Activated T-cell treated with anti-CD3 and anti-CD28 coated beads for 1 hour (primary cell): ENCODE measurements around the gene TNFSF13.

ENCODE experiments used
- DNase-seq: peaks from one replicate; pipeline ENCODE4 v3.0.0-alpha.2; 2020; ENCODE audit warnings: low read depth

Gene TNFSF13, protein sequence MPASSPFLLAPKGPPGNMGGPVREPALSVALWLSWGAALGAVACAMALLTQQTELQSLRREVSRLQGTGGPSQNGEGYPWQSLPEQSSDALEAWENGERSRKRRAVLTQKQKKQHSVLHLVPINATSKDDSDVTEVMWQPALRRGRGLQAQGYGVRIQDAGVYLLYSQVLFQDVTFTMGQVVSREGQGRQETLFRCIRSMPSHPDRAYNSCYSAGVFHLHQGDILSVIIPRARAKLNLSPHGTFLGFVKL

DNA sequence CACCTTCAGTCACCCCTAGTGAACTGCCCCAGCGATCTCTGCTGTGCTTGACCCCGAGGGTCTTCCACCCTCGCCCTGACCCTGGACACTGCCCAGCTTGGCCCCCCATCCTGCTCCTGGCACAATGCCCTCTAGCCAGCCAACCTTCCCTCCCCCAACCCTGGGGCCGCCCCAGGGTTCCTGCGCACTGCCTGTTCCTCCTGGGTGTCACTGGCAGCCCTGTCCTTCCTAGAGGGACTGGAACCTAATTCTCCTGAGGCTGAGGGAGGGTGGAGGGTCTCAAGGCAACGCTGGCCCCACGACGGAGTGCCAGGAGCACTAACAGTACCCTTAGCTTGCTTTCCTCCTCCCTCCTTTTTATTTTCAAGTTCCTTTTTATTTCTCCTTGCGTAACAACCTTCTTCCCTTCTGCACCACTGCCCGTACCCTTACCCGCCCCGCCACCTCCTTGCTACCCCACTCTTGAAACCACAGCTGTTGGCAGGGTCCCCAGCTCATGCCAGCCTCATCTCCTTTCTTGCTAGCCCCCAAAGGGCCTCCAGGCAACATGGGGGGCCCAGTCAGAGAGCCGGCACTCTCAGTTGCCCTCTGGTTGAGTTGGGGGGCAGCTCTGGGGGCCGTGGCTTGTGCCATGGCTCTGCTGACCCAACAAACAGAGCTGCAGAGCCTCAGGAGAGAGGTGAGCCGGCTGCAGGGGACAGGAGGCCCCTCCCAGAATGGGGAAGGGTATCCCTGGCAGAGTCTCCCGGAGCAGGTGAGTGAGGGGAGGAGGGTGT lies at the start of gene TNFSF13:
Gene TNFSF13 (plus strand): TSS at position 207 of the 776 bp plus-strand sequence. CDS start 290 bp downstream, at position 497.
- no peak for DNase-seq

DNA sequence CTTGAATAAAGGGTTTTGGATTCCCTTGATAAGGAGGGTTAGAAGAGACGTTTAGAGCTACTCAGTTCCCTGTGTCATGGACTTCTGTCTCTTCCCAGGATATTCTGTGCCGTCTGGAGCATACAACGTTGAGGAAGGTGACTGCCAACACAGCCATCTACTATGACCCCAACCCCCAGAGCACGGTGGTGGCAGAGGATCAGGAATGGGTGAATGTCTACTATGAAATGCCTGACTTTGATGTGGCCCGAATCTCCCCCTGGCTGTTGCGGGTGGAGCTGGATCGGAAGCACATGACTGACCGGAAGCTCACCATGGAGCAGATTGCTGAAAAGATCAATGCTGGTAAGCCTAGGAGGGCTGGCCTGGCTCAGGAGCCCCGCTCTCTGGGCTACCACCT lies 49.7 kb upstream of the TNFSF13 start:
- DNase-seq = no peak

DNA sequence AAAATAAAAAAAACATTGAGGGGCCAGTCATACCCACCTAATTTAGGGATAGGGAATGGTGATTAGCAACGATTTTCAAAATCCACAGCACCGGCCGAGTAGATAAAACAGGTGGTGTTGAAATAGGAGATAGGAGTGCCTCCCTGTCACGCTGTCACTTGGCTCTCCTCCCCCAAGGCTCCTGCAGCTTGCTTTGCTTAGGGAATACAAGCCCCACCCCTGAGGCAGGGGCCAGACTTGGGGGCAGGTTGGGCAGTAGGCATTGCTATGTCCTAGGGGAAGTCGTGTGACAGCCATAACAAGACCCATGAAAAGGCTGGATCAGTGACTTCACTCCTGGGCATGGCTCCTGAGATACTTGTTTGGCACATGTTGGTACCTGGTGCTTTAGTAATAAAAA lies 48.6 kb upstream of the TNFSF13 start:
- DNase-seq = no peak

DNA sequence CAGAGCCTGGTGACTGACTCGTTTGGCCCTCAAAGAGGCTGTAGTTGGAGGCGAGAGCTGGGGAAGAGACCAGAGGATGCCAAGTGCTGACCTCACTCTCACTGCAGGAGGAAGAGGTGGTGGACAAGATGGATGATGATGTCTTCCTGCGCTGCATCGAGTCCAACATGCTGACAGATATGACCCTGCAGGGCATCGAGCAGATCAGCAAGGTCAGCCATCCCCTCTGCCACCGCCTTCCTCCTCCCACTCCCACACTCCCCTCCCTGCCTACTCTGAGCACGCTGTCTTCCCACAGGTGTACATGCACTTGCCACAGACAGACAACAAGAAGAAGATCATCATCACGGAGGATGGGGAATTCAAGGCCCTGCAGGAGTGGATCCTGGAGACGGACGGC lies 47.4 kb upstream of the TNFSF13 start:
- no peak for DNase-seq

DNA sequence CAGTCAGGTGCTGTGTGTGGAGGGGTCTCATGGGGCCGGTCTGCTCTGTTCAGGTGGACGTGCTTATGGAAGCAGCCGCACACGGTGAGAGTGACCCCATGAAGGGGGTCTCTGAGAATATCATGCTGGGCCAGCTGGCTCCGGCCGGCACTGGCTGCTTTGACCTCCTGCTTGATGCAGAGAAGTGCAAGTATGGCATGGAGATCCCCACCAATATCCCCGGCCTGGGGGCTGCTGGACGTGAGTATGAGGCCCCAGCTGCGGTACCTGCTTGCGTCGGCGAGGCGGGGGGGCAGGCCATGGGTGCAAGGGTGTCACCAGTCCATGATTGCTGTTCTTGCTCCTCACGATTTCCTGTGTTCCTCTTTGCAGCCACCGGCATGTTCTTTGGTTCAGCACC lies 46.4 kb upstream of the TNFSF13 start:
- no peak for DNase-seq

DNA sequence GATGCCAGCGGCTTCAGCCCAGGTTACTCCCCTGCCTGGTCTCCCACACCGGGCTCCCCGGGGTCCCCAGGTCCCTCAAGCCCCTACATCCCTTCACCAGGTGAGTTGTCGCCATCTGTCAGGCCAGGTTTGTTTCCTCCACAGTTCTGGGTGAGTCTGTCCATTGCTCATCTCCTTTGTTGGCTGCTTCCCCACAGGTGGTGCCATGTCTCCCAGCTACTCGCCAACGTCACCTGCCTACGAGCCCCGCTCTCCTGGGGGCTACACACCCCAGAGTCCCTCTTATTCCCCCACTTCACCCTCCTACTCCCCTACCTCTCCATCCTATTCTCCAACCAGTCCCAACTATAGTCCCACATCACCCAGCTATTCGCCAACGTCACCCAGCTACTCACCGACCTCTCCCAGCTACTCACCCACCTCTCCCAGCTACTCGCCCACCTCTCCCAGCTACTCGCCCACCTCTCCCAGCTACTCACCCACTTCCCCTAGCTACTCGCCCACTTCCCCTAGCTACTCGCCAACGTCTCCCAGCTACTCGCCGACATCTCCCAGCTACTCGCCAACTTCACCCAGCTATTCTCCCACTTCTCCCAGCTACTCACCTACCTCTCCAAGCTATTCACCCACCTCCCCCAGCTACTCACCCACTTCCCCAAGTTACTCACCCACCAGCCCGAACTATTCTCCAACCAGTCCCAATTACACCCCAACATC lies 45.6 kb upstream of the TNFSF13 start:
- DNase-seq = no peak

DNA sequence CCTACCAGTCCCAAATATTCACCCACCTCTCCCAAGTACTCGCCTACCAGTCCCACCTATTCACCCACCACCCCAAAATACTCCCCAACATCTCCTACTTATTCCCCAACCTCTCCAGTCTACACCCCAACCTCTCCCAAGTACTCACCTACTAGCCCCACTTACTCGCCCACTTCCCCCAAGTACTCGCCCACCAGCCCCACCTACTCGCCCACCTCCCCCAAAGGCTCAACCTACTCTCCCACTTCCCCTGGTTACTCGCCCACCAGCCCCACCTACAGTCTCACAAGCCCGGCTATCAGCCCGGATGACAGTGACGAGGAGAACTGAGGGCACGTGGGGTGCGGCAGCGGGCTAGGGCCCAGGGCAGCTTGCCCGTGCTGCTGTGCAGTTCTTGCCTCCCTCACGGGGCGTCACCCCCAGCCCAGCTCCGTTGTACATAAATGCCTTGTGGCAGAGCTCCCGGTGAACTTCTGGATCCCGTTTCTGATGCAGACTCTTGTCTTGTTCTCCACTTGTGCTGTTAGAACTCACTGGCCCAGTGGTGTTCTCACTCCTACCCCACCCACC lies 44.6 kb upstream of the TNFSF13 start:
- DNase-seq = no peak

DNA sequence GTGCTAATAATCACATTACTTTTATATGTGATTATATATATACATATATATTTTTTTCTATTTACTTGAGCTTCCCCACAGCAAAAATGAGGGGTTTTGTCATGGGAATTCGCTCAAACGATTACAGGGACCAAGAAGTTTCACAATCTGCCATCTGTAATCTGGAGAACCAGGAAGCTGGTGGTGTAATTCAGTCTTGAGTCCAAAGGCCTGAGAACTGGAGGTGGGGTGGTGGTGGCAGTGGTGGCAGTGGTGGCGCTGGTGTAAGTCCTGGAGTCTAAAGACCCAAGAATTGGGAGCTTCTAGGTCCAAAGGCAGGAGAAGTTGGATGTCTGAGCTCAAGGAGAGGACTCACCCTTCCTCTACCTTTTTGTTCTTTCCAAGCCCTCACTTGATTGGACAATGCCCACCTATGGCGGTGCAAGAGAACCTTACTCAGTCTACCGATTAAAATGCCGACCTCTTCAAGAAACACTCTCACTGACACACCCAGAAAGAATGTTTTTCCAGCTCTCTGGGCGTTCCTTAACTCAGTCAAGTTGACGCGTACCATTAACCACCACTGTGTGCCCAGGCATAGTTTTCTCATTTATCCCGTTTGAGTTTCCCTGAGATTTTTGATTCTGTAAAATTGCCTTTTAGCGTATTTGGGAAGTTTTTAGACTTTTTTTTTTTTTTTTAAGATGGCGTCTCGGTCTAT lies 42.5 kb upstream of the TNFSF13 start:
- no peak for DNase-seq

DNA sequence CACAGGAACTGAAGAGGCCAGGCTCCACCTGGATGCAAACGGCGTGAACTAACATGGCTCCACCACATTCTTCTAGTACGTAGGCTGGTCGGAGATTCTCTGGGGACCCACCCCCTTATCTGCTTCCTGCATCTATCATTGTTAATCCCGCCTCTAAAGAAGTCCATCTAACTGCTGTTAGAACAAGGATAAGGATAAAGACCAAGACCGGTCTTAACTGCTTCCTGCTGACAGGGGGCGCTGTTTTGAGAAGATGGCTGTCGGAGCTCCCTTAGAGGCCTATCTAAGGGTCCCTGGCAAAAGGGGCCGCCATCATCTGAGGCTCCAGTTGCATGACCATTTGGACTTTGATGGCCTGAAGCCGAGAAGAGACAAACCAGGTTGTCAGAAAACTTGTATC lies 35.5 kb upstream of the TNFSF13 start:
- peak; percentile 46 for DNase-seq

DNA sequence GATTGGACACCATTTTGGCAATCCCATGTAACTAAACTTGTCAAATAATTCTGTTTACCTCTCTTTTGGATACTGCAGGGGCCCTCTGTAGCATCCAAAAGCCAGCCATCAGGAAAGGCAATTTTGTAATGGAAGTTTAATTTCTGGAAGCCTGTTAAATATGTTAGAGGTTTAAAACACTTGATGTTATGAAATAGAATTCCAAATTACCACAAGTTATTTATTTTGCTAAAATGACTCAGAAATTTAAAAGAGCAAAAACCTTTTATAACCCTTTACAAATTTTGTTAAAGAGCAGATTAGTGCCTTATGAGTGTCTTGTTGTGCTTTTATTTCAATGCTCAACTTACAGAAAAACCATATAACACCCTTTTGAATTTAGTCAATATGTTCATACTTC lies 29.7 kb upstream of the TNFSF13 start:
- no peak for DNase-seq

DNA sequence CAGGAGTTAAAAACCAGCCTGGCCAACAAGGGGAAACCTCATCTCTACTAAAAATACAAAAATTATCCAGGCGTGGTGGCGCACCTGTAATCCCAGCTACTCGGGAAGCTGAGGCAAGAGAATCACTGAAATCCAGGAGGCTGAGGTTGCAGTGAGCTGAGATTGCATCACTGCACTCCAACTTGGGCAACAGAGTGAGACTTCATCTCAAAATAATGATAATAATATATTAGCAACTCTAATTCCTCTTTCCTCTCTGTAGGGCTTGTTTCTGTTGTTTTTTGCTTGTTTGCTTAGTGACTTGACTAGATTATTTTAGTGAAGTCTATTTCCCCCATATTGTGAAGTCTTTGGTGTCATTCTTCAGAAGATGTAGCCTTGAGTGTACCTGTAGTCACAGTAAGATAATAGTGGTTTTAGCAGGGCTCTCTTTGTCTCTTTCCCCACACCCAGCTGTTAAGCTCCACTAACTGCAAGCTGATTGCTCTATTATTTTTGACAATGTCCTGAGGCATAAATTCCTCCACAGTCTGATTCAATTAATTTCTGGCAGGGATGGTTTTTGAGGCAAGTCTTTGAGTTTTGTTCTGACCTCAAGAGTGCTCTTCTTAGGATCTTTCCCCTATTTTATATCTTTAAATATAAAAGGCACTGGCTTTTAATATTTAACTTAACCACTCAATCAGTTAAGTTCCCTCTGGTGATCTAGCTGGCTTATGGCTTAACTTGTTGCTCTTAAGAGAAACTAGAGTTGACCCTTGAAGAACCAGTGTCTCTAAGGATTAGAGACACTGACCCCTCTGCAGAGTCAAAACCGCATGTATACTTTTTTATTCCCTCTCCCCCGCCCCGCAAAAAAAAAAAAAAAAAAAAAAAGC lies 28.3 kb upstream of the TNFSF13 start:
- DNase-seq = no peak

DNA sequence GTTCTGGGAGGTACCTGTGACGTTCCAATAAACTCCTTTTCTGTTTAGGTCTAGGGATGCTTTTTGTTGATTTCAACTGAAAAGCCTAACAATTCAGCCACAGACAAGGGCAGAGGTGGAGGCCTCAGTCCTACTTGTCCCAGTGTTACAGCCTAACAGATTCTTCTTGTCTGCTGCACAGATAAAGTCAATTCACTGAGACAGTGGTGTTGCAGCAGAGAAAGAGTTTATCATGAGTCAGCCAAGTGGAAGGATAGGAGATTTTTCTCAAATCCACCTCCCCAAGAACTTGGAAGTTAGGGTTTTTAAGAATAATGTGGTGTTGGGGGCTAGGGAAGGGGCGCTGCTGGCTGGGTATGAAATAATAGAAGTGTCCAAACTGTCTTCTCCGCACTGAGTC lies 20.5 kb upstream of the TNFSF13 start:
- no peak for DNase-seq

DNA sequence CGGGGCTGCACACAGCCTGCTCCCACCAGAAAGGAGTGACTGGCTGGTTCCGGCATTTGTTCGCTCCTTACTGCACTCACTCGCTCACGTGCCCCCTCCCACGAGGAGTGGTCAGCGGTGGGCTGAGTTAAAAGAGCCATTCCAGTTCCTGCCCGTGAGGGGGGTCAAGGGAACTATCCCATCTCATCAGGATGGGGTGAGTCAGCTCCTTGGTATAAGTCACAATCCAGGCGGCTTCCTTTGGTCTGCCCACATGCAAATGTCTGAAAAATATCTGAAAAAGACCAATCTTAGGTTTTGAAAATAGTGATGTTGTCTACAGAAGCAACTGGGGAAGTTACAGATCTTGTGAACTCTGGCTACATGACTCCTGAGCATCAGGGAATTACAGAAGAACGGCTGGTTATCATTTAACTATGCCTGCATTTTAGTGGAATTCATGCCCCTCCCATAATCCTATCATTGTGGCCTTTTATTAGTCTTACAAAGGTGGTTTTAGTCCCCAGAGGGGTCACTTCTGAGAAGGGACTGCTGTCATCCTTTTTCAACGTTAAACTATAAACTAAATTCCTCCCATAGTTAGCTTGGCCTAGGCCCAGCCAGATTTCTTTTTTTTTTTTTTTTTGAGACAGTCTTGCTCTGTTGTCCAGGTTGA lies 19.5 kb upstream of the TNFSF13 start:
- no peak for DNase-seq

DNA sequence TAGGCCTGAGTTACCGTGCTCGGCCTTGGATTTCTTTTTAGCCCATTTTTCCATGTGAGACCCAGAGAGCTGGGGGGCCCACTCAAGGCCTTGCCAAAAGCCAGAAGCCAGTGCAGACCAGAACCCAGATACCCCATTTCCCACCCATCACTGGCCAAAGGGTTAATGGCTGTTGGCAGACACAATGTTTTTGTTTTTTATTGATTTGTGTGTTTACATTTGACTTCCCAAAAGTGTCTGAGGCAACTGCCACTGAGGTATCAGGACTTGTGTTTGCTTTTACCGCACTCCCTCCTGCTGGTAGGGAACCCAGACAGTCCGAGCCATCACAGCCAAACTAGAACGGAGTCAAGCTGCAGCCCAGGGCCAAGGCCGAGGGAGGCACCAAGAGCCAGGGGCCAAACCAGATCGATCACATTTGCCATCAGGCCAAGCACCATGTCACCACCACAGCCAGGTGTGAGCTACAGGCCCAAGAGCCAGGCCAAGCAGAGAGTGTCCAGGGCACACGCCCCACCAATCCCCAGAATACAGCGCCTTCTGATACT lies 17.4 kb upstream of the TNFSF13 start:
- no peak for DNase-seq

DNA sequence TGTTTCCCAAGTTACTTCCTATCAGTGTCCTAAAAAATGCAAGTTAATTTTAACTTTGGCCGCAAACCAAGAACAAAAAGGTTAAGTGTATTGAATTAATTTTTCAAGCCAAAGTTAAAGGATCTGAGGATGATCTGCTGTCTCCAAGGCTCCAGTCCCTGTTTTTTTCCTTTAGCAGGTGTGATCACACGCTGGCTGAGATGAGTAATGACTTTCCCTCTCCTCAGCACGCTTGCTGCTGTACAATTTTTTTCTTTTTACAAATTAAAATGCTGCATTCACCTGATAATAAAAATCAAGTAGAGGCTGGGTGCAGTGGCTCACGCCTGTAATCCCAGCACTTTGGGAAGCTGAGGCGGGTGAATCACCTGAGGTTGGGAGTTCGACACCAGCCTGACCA lies 13.6 kb upstream of the TNFSF13 start:
- DNase-seq = no peak

DNA sequence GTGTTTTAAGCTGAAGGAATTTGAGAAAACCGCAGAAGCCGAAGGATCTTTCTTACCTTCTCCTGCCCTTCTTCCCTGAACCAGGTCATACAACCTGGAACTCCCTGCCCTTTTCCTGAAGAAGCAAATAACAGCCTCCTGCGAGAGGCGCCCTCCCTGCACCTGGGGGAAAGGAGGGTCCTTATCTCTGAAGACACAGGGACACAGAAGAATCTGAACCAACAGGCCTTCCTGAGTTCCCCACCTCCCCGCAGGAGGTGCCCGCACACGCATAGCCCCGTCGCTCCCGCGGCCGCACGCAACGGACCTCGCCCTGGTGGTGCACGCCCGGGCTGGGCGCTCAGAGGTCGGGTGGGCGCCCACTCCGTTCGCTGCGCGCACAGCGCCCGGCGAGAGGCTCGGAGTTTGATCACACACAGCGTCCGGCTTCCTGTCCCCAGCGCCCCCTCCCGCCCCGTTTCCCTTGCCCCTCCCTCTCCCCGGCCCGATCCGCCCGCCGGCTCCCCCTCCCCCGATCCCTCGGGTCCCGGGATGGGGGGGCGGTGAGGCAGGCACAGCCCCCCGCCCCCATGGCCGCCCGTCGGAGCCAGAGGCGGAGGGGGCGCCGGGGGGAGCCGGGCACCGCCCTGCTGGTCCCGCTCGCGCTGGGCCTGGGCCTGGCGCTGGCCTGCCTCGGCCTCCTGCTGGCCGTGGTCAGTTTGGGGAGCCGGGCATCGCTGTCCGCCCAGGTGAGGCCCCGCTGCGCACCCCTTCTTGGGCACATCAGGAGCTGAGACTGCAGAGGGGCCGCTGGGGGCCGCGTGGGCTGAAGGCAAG lies 9.8 kb upstream of the TNFSF13 start, which contains the start of gene TNFSF12:
Gene TNFSF12 (plus strand): TSS at position 474 of the 816 bp plus-strand sequence. CDS start 96 bp downstream, at position 570.
- DNase-seq = peak; percentile 51

DNA sequence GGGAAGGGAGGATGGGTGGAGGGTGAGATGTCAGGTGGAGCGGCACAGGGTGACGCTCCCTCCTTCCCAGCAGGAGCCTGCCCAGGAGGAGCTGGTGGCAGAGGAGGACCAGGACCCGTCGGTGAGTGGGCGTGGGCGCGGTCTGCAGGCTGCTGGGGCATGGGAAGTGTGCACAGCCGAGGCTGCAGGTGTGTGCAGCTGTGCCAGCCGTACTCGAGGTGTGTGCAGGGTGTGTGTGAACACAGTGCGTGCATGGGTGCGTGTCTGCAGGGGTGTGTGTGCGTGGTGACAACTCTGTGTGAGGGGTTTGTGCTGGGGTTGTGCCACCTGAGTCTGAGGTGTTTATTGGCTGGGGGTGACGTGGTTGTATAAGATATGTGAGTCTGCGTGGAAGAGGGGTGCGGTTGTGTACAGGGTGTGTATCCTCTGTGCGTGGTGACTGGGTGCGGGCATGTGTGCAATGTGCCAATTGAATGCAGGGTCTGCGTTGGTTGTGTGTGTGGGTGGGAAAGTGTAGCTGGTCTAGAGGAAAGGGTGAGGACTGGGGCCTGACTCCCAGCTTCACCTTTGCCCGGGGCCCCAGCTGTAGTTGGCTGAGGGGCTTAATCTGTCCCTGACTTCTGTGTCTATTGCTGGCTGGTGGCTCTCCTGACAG lies 9.0 kb upstream of the TNFSF13 start:
- DNase-seq = no peak

DNA sequence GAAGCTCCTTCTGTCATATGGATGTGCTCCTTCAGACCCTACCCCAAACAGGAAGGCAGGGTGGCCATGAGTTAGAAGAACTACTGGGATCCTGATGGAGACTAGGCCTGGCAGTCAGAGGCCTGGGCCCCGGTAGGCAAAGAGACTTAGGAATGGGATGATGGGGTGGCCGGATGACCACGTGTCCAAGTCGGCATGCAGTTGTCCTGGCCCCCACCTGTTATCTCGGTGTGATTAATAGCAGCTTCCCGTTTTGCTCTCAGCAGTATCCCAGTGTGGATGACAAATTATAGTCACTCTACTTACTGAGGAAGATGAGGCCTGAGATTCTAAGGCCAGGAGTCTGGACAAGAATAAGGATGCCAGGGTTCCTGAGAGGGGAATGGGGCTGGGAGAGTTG lies 8.2 kb upstream of the TNFSF13 start:
- DNase-seq = no peak

DNA sequence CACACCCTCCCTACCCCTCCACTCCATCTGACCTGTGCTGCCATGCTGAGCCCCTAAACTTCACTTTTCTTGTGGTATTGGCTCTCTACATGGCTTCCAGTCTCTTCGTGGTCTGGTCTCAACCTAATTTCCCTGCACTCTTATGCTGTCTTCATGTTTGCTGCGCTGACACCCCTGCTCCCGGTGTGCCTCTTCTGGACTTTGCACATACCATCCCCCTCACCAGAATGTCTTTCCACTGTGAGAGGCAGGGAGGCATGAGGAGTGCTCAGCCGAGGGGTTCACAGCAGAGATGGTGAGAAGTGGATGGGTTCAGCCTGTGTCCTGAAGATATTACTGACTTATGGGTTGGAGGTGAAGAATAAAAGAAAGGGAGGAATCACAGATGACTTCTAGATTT lies 7.2 kb upstream of the TNFSF13 start:
- DNase-seq = no peak
